Activated CD4-positive, alpha-beta T cell treated with anti-CD3 and anti-CD28 coated beads, Interleukin-2, amount 50 U/mL, for 16 hours (primary cell): ENCODE results near the gene RIMKLB.

Experiments used
- DNase-seq: peaks from one replicate; pipeline ENCODE4 v3.0.0-alpha.2; 2020

RIMKLB gene

DNA sequence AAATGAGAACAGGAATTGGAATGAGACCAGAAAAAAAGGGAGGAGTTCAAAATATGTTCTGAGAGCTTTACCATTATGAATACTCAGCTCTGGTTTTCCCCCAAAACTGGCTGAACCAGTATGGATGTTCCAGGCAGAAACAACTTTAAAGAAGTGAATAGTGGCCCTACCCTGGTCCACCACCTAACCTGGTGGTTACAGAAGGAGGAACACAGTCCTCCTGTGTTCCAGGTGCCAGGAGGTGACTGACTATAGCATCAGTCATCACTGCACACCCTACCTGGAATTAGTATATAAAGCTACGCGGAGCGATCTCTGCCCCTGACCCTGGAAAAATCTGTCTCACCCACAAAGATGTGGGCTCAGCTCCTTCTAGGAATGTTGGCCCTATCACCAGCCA lies 124.5 kb downstream of the RIMKLB start, which contains the start of gene A2ML1:
Gene A2ML1 (plus strand): TSS at position 324 of the 400 bp plus-strand sequence. CDS start 31 bp downstream, at position 355.
- DNase-seq, result no peak

DNA sequence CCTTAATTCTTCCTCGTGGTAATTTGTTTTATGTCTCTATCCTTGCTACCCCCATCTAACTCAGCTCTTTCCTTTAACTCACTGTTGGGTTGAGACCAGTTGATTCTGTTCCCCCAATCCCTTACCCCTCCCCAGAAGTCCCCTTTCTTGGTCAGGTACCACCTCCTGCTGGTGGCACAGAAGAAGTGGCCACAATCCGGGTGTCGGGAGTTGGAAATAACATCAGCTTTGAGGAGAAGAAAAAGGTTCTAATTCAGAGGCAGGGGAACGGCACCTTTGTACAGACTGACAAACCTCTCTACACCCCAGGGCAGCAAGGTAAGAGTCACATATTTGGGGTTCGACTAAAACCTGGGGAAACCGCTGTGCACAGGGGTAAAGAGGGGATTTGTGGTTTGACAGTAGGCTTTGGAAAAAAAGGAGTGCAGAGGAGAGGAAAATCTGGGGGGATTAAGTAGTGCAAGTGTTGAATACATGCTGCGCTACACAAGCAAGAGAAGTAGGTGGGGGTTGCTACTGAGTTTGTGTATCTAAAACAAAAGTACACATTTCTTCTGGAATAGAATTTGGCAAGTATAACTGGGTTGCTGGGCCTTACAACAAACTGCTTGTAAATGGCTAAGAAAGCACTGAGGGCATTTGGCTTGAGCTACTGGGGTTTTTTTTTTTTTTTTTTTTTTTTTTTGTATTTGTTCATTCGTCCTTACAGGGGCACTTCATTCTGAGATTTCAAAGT lies 125.9 kb downstream of the RIMKLB start:
- DNase-seq, result no peak

DNA sequence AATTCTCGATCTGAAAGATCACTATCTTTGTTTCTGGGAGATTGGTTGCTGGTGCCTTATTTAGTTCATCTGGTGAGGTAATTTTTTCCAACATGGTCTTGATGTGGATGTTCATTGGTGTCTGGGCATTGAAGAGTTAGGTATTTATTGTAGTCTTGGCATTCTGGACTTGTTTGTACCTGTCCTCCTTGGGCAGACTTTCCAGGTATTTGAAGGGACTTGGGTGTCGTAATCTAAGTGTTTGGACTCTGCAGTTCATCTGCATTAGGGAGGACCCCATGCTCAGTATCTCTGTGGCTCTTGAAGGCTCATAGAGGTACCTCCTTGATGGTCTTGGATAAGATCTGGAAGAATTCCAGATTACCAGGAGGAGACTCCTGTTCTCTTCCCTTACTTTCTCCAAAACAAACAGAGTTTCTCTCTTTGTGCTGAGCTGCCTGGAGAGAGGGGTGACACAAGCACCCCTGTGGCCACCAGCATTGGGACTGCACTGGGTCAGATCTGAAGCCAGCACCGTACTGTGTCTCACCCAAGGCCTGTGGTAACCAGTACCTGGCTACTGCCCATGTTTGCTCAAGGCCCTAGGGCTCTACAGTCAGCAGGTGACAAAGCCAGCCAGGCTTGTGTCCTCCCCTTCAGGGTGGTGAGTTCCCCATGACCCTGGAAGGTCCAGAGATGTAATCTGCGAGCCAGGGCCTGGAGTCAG lies 129.9 kb downstream of the RIMKLB start:
- no peak for DNase-seq

DNA sequence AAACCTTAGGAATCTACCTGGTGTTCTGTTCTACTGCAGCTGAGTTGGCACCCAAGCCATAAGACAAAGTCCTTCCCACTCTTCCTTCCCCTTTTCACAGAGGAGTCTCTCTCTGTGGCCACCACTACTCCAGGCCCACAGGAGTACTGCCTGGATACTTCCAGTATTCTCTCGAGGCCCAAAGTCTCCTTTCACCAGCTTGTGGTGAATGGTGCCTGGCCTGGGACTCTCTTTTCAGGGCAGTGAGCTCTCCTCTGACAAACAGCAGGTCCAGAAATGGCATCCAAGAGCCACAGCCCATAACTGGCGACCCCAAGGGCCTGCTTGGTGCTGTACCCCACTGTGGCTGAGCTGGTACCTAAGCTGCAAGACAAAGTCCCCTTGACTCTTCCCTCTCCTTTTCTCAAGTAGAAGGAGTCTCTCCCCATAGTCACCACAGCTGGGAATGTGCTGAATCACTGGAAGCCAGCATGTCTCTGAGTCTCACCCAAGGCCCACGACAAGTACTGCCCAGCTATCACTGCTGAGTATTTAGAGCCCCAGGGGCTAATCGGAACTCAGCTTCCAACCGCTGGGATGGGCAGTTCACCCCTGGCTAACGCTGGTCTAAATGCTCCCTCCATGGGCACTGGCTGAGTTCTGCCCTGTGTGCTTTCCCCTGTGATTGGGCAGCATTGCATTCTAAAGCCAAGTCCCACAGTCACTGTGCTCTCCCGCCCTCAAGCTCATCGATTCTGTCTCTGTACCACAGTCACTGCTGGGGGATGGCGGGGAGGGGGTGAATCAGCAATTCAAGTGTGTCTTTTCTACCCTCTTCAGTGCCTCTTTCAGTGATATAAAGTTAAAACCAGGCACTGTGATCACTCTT lies 130.7 kb downstream of the RIMKLB start:
- no peak for DNase-seq

DNA sequence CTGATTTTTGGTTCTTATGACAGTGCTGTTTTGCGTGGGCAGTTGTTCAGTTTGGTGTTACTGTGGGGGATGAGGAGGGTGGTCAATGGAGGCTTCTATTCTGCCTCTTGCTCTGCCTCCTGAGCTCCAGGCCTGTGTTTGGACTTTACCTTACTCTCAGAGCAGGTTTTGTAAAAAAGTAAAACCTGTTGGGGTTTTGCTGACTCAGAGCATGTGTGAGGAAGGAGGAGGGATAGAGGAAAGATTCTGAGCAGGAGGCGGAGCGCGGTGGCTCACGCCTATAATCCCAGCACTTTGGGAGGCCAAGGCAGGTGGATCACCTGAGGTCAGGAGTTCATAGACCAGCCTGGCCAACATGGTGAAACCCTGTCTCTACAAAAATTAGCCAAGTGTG lies 131.3 kb downstream of the RIMKLB start:
- no peak for DNase-seq

DNA sequence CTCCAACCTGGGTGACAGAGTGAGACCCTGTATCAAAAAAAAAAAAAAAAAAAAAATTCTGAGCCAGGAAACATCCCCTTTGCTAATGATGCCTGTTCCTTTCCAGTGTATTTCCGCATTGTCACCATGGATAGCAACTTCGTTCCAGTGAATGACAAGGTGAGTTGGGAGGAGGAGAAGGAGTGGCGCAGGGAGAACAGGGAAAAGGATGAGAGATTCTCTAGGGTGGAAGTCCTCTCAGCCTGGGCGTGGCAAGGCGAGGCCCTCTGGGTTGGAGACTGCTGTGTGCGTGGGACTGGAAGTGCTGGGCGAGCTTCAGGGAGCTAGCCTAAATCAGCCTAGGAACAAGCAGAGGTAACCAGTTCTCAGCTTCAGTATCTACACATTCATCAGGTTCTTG lies 131.8 kb downstream of the RIMKLB start:
- DNase-seq, result no peak

DNA sequence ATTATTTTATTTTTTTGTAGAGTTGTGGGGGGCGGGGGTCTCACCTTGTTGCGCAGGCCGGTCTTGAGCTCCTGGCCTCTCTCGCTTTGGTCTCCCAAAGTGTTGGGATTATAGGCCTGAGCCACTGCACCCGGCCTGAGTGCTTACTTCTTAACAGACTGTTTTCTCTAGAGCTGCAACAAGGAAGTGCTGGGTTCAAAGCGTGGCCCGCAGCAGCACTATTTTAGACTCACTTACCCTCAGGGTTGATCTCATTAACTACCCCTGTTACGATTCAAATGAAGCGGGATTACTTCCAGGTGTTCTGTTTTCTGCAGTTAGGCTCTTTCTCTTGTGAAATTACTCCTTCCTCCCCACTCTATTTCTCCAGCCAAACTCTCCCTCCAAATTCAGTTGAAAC lies 133.3 kb downstream of the RIMKLB start:
- no peak for DNase-seq

DNA sequence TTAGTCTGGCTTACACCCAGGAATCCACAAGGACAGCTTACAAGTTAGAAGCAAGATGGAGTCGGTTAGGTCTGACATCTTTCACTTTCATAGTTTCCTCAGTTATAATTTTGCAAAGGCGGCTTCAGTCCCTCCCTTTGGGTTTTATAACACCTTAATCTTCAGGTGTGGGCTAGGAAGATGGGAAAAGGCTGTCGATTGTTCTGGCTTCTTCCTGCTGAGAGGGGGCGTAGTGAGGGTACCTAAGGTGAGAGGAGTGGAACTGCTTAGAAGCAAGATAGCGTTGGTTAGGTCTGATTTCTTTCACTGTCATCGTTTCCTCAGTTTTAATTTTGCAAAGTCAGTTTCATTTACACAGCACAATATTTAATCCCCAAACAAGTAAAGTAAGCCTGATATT lies 134.7 kb downstream of the RIMKLB start:
- DNase-seq, result no peak
